GM23338 (cell line): Measurements from ENCODE around the gene BANP. TPM values are rescaled to one million over a fixed set of nuclear protein-coding genes. Genes with fewer than 3 reads are reported as not detected.
A peak's percentile ranks its signal among the peaks of the same experiment; 100 is the strongest.

ENCODE experiments used
- ATAC-seq: fragments of 200-7000 bp; cut with Tn5 transposase; 3 replicates; pipeline ENCODE4 v1.9.1; 2020
- DNase-seq: peaks from one replicate; pipeline ENCODE4 v3.0.0-alpha.2; 2015; ENCODE audit warnings: low spot score
- H2AFZ ChIP-seq: fragments of 200-600 bp; sonication (generic); 2 replicates; pipeline ENCODE4 v1.8.0; 2016; ENCODE audit warnings: antibody characterized with exemption, mild to moderate bottlenecking, moderate library complexity
- H3F3A ChIP-seq: fragments of 200-600 bp; sonication (generic); replicated peaks from 2 replicates; pipeline ENCODE4 v1.8.0; 2017; ENCODE audit warnings: antibody characterized with exemption, mixed run types, low read depth
- H3K27ac ChIP-seq: fragments of 200-600 bp; sonication (generic); 2 replicates; pipeline ENCODE4 v1.6.1; 2016; ENCODE audit warnings: low read depth
- H3K27me3 ChIP-seq: fragments of 200-600 bp; sonication (generic); 2 replicates; pipeline ENCODE4 v1.8.0; 2016; ENCODE audit warnings: mild to moderate bottlenecking, mixed run types, moderate library complexity; ENCODE audit not compliant: insufficient read depth
- H3K36me3 ChIP-seq: fragments of 200-600 bp; sonication (generic); 2 replicates; pipeline ENCODE4 v1.8.0; 2016; ENCODE audit warnings: mild to moderate bottlenecking; ENCODE audit not compliant: insufficient read depth
- H3K4me1 ChIP-seq: fragments of 200-600 bp; sonication (generic); 2 replicates; pipeline ENCODE4 v1.8.0; 2016; ENCODE audit warnings: mild to moderate bottlenecking, moderate library complexity; ENCODE audit not compliant: insufficient read depth
- H3K4me2 ChIP-seq: fragments of 200-600 bp; sonication (generic); 2 replicates; pipeline ENCODE4 v1.7.1; 2017; ENCODE audit warnings: mixed run types
- H3K4me3 ChIP-seq: fragments of 200-600 bp; sonication (generic); 2 replicates; pipeline ENCODE4 v1.6.1; 2016; ENCODE audit warnings: mixed run types
- H3K79me2 ChIP-seq: fragments of 200-600 bp; sonication (generic); replicated peaks from 2 replicates; pipeline ENCODE4 v1.8.0; 2017; ENCODE audit warnings: mild to moderate bottlenecking; ENCODE audit not compliant: insufficient read depth
- H3K9me2 ChIP-seq: fragments of 200-600 bp; sonication (generic); 2 replicates; pipeline ENCODE4 v1.8.0; 2017; ENCODE audit not compliant: insufficient read depth
- H4K20me1 ChIP-seq: fragments of 200-600 bp; sonication (generic); replicated peaks from 2 replicates; pipeline ENCODE4 v1.8.0; 2017; ENCODE audit warnings: mild to moderate bottlenecking; ENCODE audit not compliant: insufficient read depth
- H3K27ac Mint-ChIP-seq: 2 replicates; pipeline ENCODE4 v1.8.0; 2020; ENCODE audit warnings: inconsistent platforms, mild to moderate bottlenecking, moderate library complexity, mixed read lengths
- H3K27me3 Mint-ChIP-seq: 3 replicates; pipeline ENCODE4 v1.8.0; 2022; ENCODE audit warnings: low read depth, mild to moderate bottlenecking, moderate library complexity, mixed read lengths, inconsistent platforms; ENCODE audit not compliant: insufficient read depth, poor library complexity
- H3K36me3 Mint-ChIP-seq: 3 replicates; pipeline ENCODE4 v1.8.0; 2021; ENCODE audit warnings: low read depth, mild to moderate bottlenecking, inconsistent platforms, moderate library complexity, mixed read lengths
- H3K4me1 Mint-ChIP-seq: 3 replicates; pipeline ENCODE4 v1.8.0; 2020; ENCODE audit warnings: mild to moderate bottlenecking, inconsistent platforms, mixed read lengths
- H3K4me3 Mint-ChIP-seq: 3 replicates; pipeline ENCODE4 v1.8.0; 2021; ENCODE audit warnings: moderate library complexity, mild to moderate bottlenecking, inconsistent platforms, mixed read lengths
- H3K9me3 Mint-ChIP-seq: 3 replicates; pipeline ENCODE4 v1.8.0; 2020; ENCODE audit warnings: moderate library complexity, mild to moderate bottlenecking, inconsistent platforms, mixed read lengths
- CTCF ChIP-seq, 2 experiments: fragments of 200-600 bp in 1 of 2; sonication (generic) in 1 of 2; conservative IDR thresholded peaks; 2 replicates each; pipeline versions ENCODE4 v1.5.1 to v1.6.1; 2016 to 2017; ENCODE audit warnings: antibody characterized with exemption in 2 of 2, low read depth in 2 of 2, mild to moderate bottlenecking in 2 of 2, moderate library complexity in 1 of 2
- ETS1 ChIP-seq: IDR thresholded peaks from 2 replicates; pipeline ENCODE4 v1.6.1; 2016; ENCODE audit warnings: antibody characterized with exemption
- EZH2phosphoT487 ChIP-seq: fragments of 200-600 bp; sonication (generic); IDR thresholded peaks from one replicate; pipeline ENCODE4 v1.8.1; 2018; ENCODE audit warnings: antibody characterized with exemption; ENCODE audit not compliant: unreplicated experiment
- JUNB ChIP-seq: IDR thresholded peaks from one replicate; pipeline ENCODE4 v1.6.1; 2016; ENCODE audit warnings: antibody characterized with exemption; ENCODE audit not compliant: unreplicated experiment
- NANOG ChIP-seq: IDR thresholded peaks from 2 replicates; pipeline ENCODE4 v1.6.1; 2016; ENCODE audit warnings: antibody characterized with exemption, borderline replicate concordance
- POLR2AphosphoS5 ChIP-seq: IDR thresholded peaks from 2 replicates; pipeline ENCODE4 v1.6.1; 2016; ENCODE audit warnings: antibody characterized with exemption, low read depth
- REST ChIP-seq: IDR thresholded peaks from one replicate; pipeline ENCODE4 v1.6.1; 2018; ENCODE audit warnings: antibody characterized with exemption; ENCODE audit not compliant: unreplicated experiment
- STAT1 ChIP-seq: IDR thresholded peaks from one replicate; pipeline ENCODE4 v1.6.1; 2016; ENCODE audit warnings: antibody characterized with exemption; ENCODE audit not compliant: unreplicated experiment
- ZNF114 ChIP-seq: fragments of 250-450 bp; sonication (Bioruptor Pico); IDR thresholded peaks from 2 replicates; pipeline ENCODE4 v1.5.0; 2020; ENCODE audit warnings: mild to moderate bottlenecking, moderate library complexity
- polyA plus RNA-seq: library from polyadenylated mRNA; unstranded; fragments of >200 nt; fragmentation: Nextera tagmentation; extraction: Ambion mirVana; gene quantifications from 2 replicates; pipeline ENCODE4 v1.2.1, GENCODE V29; 2016
- total RNA-seq: library from RNA; depleted of rRNA; stranded (reverse); fragments of >200 nt; shearing (Covaris generic); gene quantifications from 2 replicates; pipeline ENCODE4 v1.2.3, GENCODE V29; 2014

Gene BANP
- total and polyA plus RNA-seq, 2 experiments from 2014 or later, result 22.3 to 48.0 TPM

GRCh38 chr16:88005181-88005581, 53.9 kb downstream of the BANP start (continued):
- TF ChIP-seq REST (peak; percentile 75), EZH2phosphoT487 (no peak), ZNF114 (CRISPR knock-in tag) (no peak), ETS1 (no peak), JUNB (no peak), NANOG (no peak), CTCF (conservative IDR thresholded peaks at IDR 0.05; ENCODE audit: low read depth in 2 of 2) (peak; percentile 70 to 81), POLR2AphosphoS5 (no peak)

GRCh38 chr16:88005968-88006367, 54.7 kb downstream of the BANP start:
- H3K9me3 Mint-ChIP-seq, result peaks cover 21% of the 10 kb centered on the region
- peaks cover 62% of the 10 kb centered on the region for H3K36me3 Mint-ChIP-seq
- peaks cover 1% of the 10 kb centered on the region for H3K27me3 Mint-ChIP-seq
- Histone ChIP-seq H3K27me3 (no peaks in the 10 kb centered on the region), H3K27ac (no peak overlapping the region), H4K20me1 (no peaks in the 10 kb centered on the region; the same call in 1 of the 2 replicates), H3K79me2 (peaks cover 23% of the 10 kb centered on the region), H3K4me2 (no peak overlapping the region), H3K9me2 (no peaks in the 10 kb centered on the region), H3F3A (peaks cover 10% of the 10 kb centered on the region; the same call in 1 of the 2 replicates), H3K4me1 (peaks cover 4% of the 10 kb centered on the region; the same call in 1 of the 2 replicates), H3K4me3 (no peak overlapping the region), H3K36me3 (peaks cover 8% of the 10 kb centered on the region; the same call in 1 of the 2 replicates), H2AFZ (no peak overlapping the region)
- no peak overlapping the region for H3K27ac Mint-ChIP-seq
- DNase-seq (no peak), ATAC-seq (no peak)
- TF ChIP-seq STAT1 (no peak), ZNF114 (CRISPR knock-in tag) (no peak), REST (no peak), POLR2AphosphoS5 (no peak)
- peaks cover 28% of the 10 kb centered on the region for H3K4me1 Mint-ChIP-seq
- no peak overlapping the region for H3K4me3 Mint-ChIP-seq
